Mesendoderm (in vitro differentiated cells): ENCODE measurements around the gene MEF2A.

ENCODE experiments used
- DNase-seq: peaks from one replicate; pipeline ENCODE4 v3.0.0; 2013
- H2AK5ac ChIP-seq: 2 replicates; pipeline ENCODE4 v1.6.1; 2013; ENCODE audit warnings: low read length, inconsistent platforms
- H2BK120ac ChIP-seq: 2 replicates; pipeline ENCODE4 v1.6.1; 2013; ENCODE audit warnings: low read depth, mild to moderate bottlenecking, low read length, moderate library complexity, mixed read lengths
- H2BK15ac ChIP-seq: replicated peaks from 2 replicates; pipeline ENCODE4 v1.6.1; 2013; ENCODE audit warnings: low read depth, mild to moderate bottlenecking, moderate library complexity
- H2BK5ac ChIP-seq: 2 replicates; pipeline ENCODE4 v1.6.1; 2013; ENCODE audit warnings: low read length, inconsistent platforms
- H3K18ac ChIP-seq: 2 replicates; pipeline ENCODE4 v1.6.1; 2013; ENCODE audit warnings: mild to moderate bottlenecking, low read length, mixed read lengths
- H3K23ac ChIP-seq: one replicate; pipeline ENCODE4 v1.6.1; 2013; ENCODE audit warnings: low read length
- H3K27ac ChIP-seq: 2 replicates; pipeline ENCODE4 v1.5.1; 2013; ENCODE audit warnings: low read depth, mild to moderate bottlenecking, inconsistent platforms, low read length, moderate library complexity
- H3K27me3 ChIP-seq: 2 replicates; pipeline ENCODE4 v1.6.1; 2013; ENCODE audit warnings: low read length, control low read depth, mild to moderate bottlenecking, inconsistent platforms; ENCODE audit not compliant: insufficient read depth, poor library complexity
- H3K36me3 ChIP-seq: 2 replicates; pipeline ENCODE4 v1.6.1; 2013; ENCODE audit warnings: low read length, inconsistent platforms; ENCODE audit not compliant: control insufficient read depth, insufficient read depth
- H3K4ac ChIP-seq: one replicate; pipeline ENCODE4 v1.6.1; 2013; ENCODE audit warnings: low read depth, mild to moderate bottlenecking, low read length, moderate library complexity
- H3K4me1 ChIP-seq: 2 replicates; pipeline ENCODE4 v1.6.1; 2013; ENCODE audit warnings: low read depth, low read length, inconsistent platforms; ENCODE audit not compliant: control insufficient read depth
- H3K4me2 ChIP-seq: 2 replicates; pipeline ENCODE4 v1.6.1; 2013; ENCODE audit warnings: low read length
- H3K4me3 ChIP-seq: 2 replicates; pipeline ENCODE4 v1.5.1; 2013; ENCODE audit warnings: mild to moderate bottlenecking, low read length
- H3K56ac ChIP-seq: one replicate; pipeline ENCODE4 v1.6.1; 2013; ENCODE audit warnings: low read length
- H3K79me1 ChIP-seq: 2 replicates; pipeline ENCODE4 v1.6.1; 2013; ENCODE audit warnings: low read length, inconsistent platforms
- H3K79me2 ChIP-seq: 2 replicates; pipeline ENCODE4 v1.6.1; 2013; ENCODE audit warnings: mild to moderate bottlenecking, low read length; ENCODE audit not compliant: control insufficient read depth, insufficient read depth
- H3K9ac ChIP-seq: 2 replicates; pipeline ENCODE4 v1.6.1; 2013; ENCODE audit warnings: low read length, inconsistent platforms
- H4K5ac ChIP-seq: one replicate; pipeline ENCODE4 v1.6.1; 2013; ENCODE audit warnings: low read length
- H4K8ac ChIP-seq: one replicate; pipeline ENCODE4 v1.6.1; 2013; ENCODE audit warnings: low read depth, mild to moderate bottlenecking, control low read depth, low read length, moderate library complexity
- WGBS: extraction: QIAGEN DNeasy Blood & Tissue Kit; methylation state at CpG from one replicate; pipeline ENCODE4 v1.1.7; 2013; ENCODE audit warnings: low lambda C conversion rate, missing lambda C conversion rate; ENCODE audit not compliant: insufficient coverage; ENCODE audit errors: extremely low coverage; 5-methylcytosine and 5-hydroxymethylcytosine counted together

Gene MEF2A

DNA sequence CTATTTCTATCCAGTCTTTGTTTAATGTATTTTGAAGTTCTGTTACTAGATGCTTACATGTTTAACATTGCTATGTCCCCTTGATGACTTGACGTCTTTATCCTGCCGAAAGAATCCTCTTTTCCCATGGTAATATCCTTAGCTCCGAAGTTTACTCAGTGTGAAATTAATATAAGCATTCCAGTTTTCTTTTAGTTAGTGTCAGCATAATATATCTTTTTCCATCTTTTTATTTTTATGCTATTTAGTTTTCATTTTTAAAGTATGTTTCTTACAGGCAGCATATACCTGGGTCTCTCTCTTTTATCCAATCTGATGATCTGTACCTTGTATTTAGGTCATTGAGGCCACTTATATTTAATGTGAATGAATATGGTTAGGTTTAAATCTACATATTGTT lies 39.1 kb upstream of the MEF2A start:
- no peak for DNase-seq
- Histone ChIP-seq H2BK15ac (no peak overlapping the region), H3K4me1 (no peaks in the 10 kb centered on the region), H3K9ac (no peak overlapping the region), H3K23ac (no peak overlapping the region), H2BK120ac (no peak overlapping the region), H3K27ac (no peak overlapping the region), H3K79me1 (no peaks in the 10 kb centered on the region), H3K4me3 (no peak overlapping the region), H2AK5ac (no peak overlapping the region), H3K36me3 (no peaks in the 10 kb centered on the region), H3K79me2 (no peaks in the 10 kb centered on the region), H3K4me2 (no peak overlapping the region), H2BK5ac (no peak overlapping the region), H3K56ac (no peak overlapping the region), H3K27me3 (no peaks in the 10 kb centered on the region), H3K4ac (no peak overlapping the region), H3K18ac (no peak overlapping the region), H4K5ac (no peak overlapping the region), H4K8ac (no peak overlapping the region)
- WGBS = no CpG with 5 or more reads among the region's 3 CpGs

DNA sequence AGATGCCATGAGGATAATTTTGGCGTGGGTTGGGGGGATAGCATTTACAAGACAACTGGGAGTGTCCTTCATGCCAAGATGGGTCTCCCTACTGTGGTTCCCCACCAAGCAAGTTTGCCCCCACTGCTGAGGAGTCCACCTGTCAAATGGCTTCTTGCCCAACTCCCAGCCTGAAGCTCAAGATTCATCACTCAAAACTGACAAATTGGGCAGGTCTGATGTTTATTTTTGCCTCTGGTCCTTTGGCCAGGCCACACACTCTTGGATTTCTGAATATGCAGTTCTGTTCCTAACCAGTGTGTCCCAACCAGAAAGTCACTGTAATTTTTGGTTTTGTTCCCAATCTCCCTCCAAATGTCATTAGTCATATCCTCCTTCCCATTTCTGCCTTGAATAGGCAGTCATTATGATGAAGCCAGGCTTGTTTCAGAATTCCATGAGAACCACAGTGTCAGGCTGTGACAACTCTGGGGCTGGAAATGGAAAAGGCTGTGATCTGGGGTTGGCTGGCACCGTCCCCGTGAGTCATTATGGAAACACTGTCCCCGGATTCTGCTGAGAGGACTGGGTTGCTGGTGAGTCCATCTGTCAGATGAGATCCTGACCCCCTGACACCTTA lies 29.3 kb upstream of the MEF2A start:
- Histone ChIP-seq H3K18ac (no peak overlapping the region), H3K36me3 (no peaks in the 10 kb centered on the region), H2BK15ac (no peak overlapping the region), H2BK5ac (no peak overlapping the region), H3K4me3 (no peak overlapping the region), H2BK120ac (no peak overlapping the region), H3K4me1 (no peaks in the 10 kb centered on the region), H3K4me2 (no peak overlapping the region), H3K9ac (no peak overlapping the region), H3K56ac (no peak overlapping the region), H3K4ac (no peak overlapping the region), H3K27me3 (no peaks in the 10 kb centered on the region), H4K8ac (no peak overlapping the region), H3K27ac (no peak overlapping the region), H3K79me1 (no peaks in the 10 kb centered on the region), H3K23ac (no peak overlapping the region), H4K5ac (no peak overlapping the region), H3K79me2 (no peaks in the 10 kb centered on the region), H2AK5ac (no peak overlapping the region)
- WGBS = no CpG with 5 or more reads among the region's 4 CpGs
- no peak for DNase-seq

- no peak overlapping the region for H4K8ac ChIP-seq
- no CpG with 5 or more reads among the region's 4 CpGs for WGBS
Measured at GRCh38 chr15:99537344-99537743, 28.4 kb upstream of the MEF2A start.

DNA sequence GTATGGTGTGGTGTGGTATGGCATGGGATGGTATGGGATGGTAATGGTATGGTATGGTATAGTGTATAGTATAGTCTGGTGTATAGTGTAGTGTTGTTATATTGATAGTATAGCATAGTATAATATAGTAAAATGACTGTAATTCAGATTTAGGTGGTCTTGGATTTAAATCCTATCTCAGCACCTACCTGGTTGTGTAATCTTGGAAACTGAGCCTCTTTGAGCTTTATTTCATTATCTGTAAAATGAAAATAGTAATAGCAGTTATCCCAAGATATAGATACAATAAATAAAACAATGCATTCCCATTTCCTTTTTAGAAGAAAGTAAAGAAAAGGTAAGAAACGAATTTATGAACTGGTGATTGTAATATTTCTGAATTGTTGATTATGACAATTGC lies 27.5 kb upstream of the MEF2A start:
- no peak for DNase-seq
- WGBS = no CpG with 5 or more reads among the region's 1 CpG
- Histone ChIP-seq H3K36me3 (no peaks in the 10 kb centered on the region), H3K23ac (no peak overlapping the region), H3K27ac (no peak overlapping the region), H3K9ac (no peak overlapping the region), H2BK5ac (no peak overlapping the region), H3K4me1 (no peaks in the 10 kb centered on the region), H2BK15ac (no peak overlapping the region), H3K4me3 (no peak overlapping the region), H3K4me2 (no peak overlapping the region), H4K5ac (no peak overlapping the region), H3K18ac (no peak overlapping the region), H4K8ac (no peak overlapping the region), H3K4ac (no peak overlapping the region), H3K79me1 (no peaks in the 10 kb centered on the region), H2BK120ac (no peak overlapping the region), H2AK5ac (no peak overlapping the region), H3K56ac (no peak overlapping the region), H3K79me2 (no peaks in the 10 kb centered on the region), H3K27me3 (no peaks in the 10 kb centered on the region)

More at GRCh38 chr15:99537344-99537743, 28.4 kb upstream of the MEF2A start:
- Histone ChIP-seq H3K9ac (no peak overlapping the region), H3K4me2 (no peak overlapping the region), H3K4me3 (no peak overlapping the region), H3K79me2 (no peaks in the 10 kb centered on the region), H3K79me1 (no peaks in the 10 kb centered on the region), H2BK5ac (no peak overlapping the region), H3K23ac (no peak overlapping the region), H2BK120ac (no peak overlapping the region), H2BK15ac (no peak overlapping the region), H3K4ac (no peak overlapping the region), H3K4me1 (no peaks in the 10 kb centered on the region), H3K36me3 (no peaks in the 10 kb centered on the region), H4K5ac (no peak overlapping the region), H3K27me3 (no peaks in the 10 kb centered on the region), H3K18ac (no peak overlapping the region), H3K27ac (no peak overlapping the region), H2AK5ac (no peak overlapping the region), H3K56ac (no peak overlapping the region)
- DNase-seq = no peak

- DNase-seq = no peak
- Histone ChIP-seq H3K4me1 (no peaks in the 10 kb centered on the region), H4K8ac (no peak overlapping the region), H3K4me2 (no peak overlapping the region), H3K18ac (no peak overlapping the region), H3K4ac (no peak overlapping the region), H4K5ac (no peak overlapping the region), H2BK15ac (no peak overlapping the region), H3K27ac (no peak overlapping the region), H3K79me2 (no peaks in the 10 kb centered on the region), H3K4me3 (no peak overlapping the region), H3K36me3 (no peaks in the 10 kb centered on the region), H3K79me1 (no peaks in the 10 kb centered on the region), H3K27me3 (no peaks in the 10 kb centered on the region), H2AK5ac (no peak overlapping the region), H2BK120ac (no peak overlapping the region), H3K9ac (no peak overlapping the region), H2BK5ac (no peak overlapping the region), H3K56ac (no peak overlapping the region), H3K23ac (no peak overlapping the region)
Measured at GRCh38 chr15:99542828-99543227, 23.0 kb upstream of the MEF2A start.

- Histone ChIP-seq H4K8ac (no peak overlapping the region), H3K79me1 (no peaks in the 10 kb centered on the region), H2BK5ac (no peak overlapping the region), H3K23ac (no peak overlapping the region), H4K5ac (no peak overlapping the region), H3K79me2 (no peaks in the 10 kb centered on the region), H3K27ac (no peak overlapping the region), H3K18ac (no peak overlapping the region), H2BK120ac (no peak overlapping the region), H3K4me3 (no peak overlapping the region), H3K4me1 (no peaks in the 10 kb centered on the region), H3K4ac (no peak overlapping the region), H3K9ac (no peak overlapping the region), H2BK15ac (no peak overlapping the region), H2AK5ac (no peak overlapping the region), H3K4me2 (no peak overlapping the region), H3K27me3 (no peaks in the 10 kb centered on the region), H3K56ac (no peak overlapping the region), H3K36me3 (no peaks in the 10 kb centered on the region)
- DNase-seq = no peak
Measured at GRCh38 chr15:99545605-99546004, 20.2 kb upstream of the MEF2A start.
